ENCODE measurements around the gene ARHGAP22. TPM values are rescaled to one million over a fixed set of nuclear protein-coding genes. Genes with fewer than 3 reads are reported as not detected.

The ARHGAP22 gene
- total RNA-seq, 1 experiment from 2014 or later: 1.8 TPM

- ChIA-PET CTCF (interaction anchor here (0.6 kb wide), 2 partner anchors 14 to 49 kb away, joined by 7 to 15 read pairs; no protein-coding TSS in a partner anchor), POLR2A (no interaction called here)
- Histone ChIP-seq H3K4me1 (ENCODE audit: control insufficient read depth, insufficient read depth, low read length) (no peaks in the 10 kb centered on the region), H3K36me3 (ENCODE audit: control insufficient read depth, insufficient read depth, low read length) (no peaks in the 10 kb centered on the region), H3K27ac (ENCODE audit: low read length) (no peak overlapping the region), H3K9me3 (ENCODE audit: control insufficient read depth, insufficient read depth, low read depth, low read length) (no peaks in the 10 kb centered on the region), H3K4me3 (ENCODE audit: low read depth in 2 of 2, low read length in 2 of 2) (no peak overlapping the region), H3K27me3 (ENCODE audit: control insufficient read depth, insufficient read depth, low read length) (no peaks in the 10 kb centered on the region)
- DNase-seq (ENCODE audit: low read depth, low spot score): no peak
- no peak for ATAC-seq
- intact Hi-C loops (cut with micrococcal nuclease; ENCODE audit: unreplicated experiment) (loop anchor here (10.0 kb wide), 1 partner anchor 59 kb away; no protein-coding TSS in a partner anchor), in situ Hi-C loops (cut with HindIII; ENCODE audit: low pct_unique_long_range_greater_than_20kb, low sequenced_read_pairs) (no loop called here)
- no TSS peak for BruUV-seq (replicated peaks)
- TF ChIP-seq REST (IDR thresholded peaks at IDR 0.05; ENCODE audit: insufficient read depth in 1 of 2, low read depth in 2 of 2, low read length in 1 of 2) (no peak), TCF7L2 (IDR thresholded peaks at IDR 0.05; ENCODE audit: low read depth, low read length) (no peak), POLR2AphosphoS5 (IDR thresholded peaks at IDR 0.05; ENCODE audit: low read depth, low read length) (no peak), CTCF (IDR thresholded peaks at IDR 0.05) (no peak)
Measured at GRCh38 chr10:48503293-48503911, 101.5 kb downstream of the ARHGAP22 start.

- CTCF ChIA-PET: no interaction called here
- TF ChIP-seq POLR2AphosphoS5 (IDR thresholded peaks at IDR 0.05; ENCODE audit: low read depth, low read length) (no peak), REST (IDR thresholded peaks at IDR 0.05; ENCODE audit: insufficient read depth in 1 of 2, low read depth in 2 of 2, low read length in 1 of 2) (no peak), TCF7L2 (IDR thresholded peaks at IDR 0.05; ENCODE audit: low read depth, low read length) (no peak), CTCF (IDR thresholded peaks at IDR 0.05) (no peak), SIN3A (IDR thresholded peaks at IDR 0.05; ENCODE audit: borderline replicate concordance, insufficient read depth, low read depth, low read length) (no peak)
- POLR2A ChIA-PET: no interaction called here
- H3K27me3 ChIP-seq (ENCODE audit: control insufficient read depth, insufficient read depth, low read length): no peaks in the 10 kb centered on the region
- H3K27ac ChIP-seq (ENCODE audit: low read length): no peak overlapping the region
- BruUV-seq (replicated peaks): no TSS peak
- intact Hi-C loops (cut with micrococcal nuclease; ENCODE audit: unreplicated experiment) (loop anchor here (10.0 kb wide), 1 partner anchor 58 kb away; no protein-coding TSS in a partner anchor), in situ Hi-C loops (cut with HindIII; ENCODE audit: low pct_unique_long_range_greater_than_20kb, low sequenced_read_pairs) (no loop called here)
- no peaks in the 10 kb centered on the region for H3K4me1 ChIP-seq (ENCODE audit: control insufficient read depth, insufficient read depth, low read length)
- DNase-seq (ENCODE audit: low read depth, low spot score) (no peak), ATAC-seq (no peak)
- H3K4me3 ChIP-seq (ENCODE audit: low read depth in 2 of 2, low read length in 2 of 2): no peak overlapping the region
- H3K9me3 ChIP-seq (ENCODE audit: control insufficient read depth, insufficient read depth, low read depth, low read length): no peaks in the 10 kb centered on the region
- no peaks in the 10 kb centered on the region for H3K36me3 ChIP-seq (ENCODE audit: control insufficient read depth, insufficient read depth, low read length)
Measured at GRCh38 chr10:48502791-48503190, 102.1 kb downstream of the ARHGAP22 start.
